ENCODE measurements around the gene NOXA1.

Gene NOXA1

GRCh38 chr9:137396634-137397367, 26.4 kb upstream of the NOXA1 start:
- TF ChIP-seq MAX (IDR thresholded peaks at IDR 0.05; ENCODE audit: low read depth, low read length) (no peak), POLR2A (IDR thresholded peaks at IDR 0.05; ENCODE audit: extremely low read depth, insufficient read length) (no peak), MYC (IDR thresholded peaks at IDR 0.05; ENCODE audit: low read depth, low read length) (no peak), CTCF (IDR thresholded peaks at IDR 0.05; ENCODE audit: low read depth, low read length) (no peak)
- DNase-seq (ENCODE audit: low read depth), result no peak
- no peak overlapping the region for H3K4me3 ChIP-seq (ENCODE audit: low read depth, low read length)

DNA sequence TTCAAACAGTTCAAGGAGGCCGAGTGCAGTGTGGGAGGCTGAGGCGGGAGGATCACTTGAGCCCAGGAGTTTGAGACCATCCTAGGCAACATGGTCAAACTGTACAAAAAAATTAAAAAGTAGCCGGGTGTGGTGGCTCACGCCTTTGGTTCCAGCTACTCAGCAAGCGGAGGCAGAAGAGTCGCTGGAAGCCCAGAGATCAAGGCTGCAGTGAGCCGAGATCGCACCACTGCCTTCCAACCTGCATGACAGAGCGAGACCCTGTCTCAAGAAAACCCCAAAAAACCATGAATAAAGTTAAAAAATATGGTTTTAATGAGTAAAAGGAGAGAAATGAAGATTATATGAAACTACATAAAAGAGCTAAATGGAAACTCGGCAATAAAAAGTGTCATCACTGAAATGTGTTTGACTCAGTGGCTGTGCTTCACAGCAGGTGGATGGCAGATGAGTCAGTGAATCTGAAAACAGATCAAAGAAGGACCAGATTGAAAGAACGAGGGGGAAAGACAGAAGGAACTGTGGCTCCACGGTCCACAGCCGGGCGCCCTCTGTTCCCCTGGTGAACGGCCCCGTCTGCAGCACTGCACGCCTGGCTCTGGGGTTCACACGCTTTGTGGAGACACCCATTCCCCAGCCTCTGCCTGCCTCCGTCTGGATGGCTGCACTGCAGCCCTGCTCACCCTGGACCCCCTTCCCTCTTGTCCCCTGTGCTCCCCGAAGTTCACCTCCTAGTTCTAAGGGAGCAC, 25.3 kb upstream of the NOXA1 start:
- TF ChIP-seq MYC (IDR thresholded peaks at IDR 0.05; ENCODE audit: low read depth, low read length) (no peak), POLR2A (IDR thresholded peaks at IDR 0.05; ENCODE audit: extremely low read depth, insufficient read length) (no peak), MAX (IDR thresholded peaks at IDR 0.05; ENCODE audit: low read depth, low read length) (no peak), CTCF (IDR thresholded peaks at IDR 0.05; ENCODE audit: low read depth, low read length) (no peak)
- DNase-seq (ENCODE audit: low read depth), result no peak
- H3K4me3 ChIP-seq (ENCODE audit: low read depth, low read length), result no peak overlapping the region

GRCh38 chr9:137398561-137399468, 24.4 kb upstream of the NOXA1 start:
- TF ChIP-seq MAX (IDR thresholded peaks at IDR 0.05; ENCODE audit: low read depth, low read length), result no peak
- DNase-seq (ENCODE audit: low read depth), result no peak
- no peak overlapping the region for H3K4me3 ChIP-seq (ENCODE audit: low read depth, low read length)

DNA sequence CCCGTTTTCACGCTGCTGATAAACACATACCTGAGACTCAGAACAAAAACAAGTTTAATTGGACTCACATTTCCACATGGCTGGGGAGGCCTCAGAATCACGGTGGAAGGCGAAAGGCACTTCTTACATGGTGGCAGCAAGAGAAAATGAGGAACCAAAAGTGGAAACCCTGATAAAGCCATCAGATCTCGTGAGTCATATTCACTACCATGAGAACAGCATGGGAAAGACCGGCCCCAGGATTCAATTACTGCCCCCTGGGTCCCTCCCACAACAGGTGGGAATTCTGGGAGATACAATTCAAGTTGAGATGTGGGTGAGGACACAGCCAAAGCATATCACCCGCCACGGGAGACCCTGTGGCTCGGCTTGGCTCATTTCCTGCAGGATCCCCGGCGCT, 20.4 kb upstream of the NOXA1 start:
- DNase-seq (ENCODE audit: low read depth), result peak; percentile 41
- TF ChIP-seq POLR2A (IDR thresholded peaks at IDR 0.05; ENCODE audit: extremely low read depth, insufficient read length), result no peak
- no peak for TF ChIP-seq MYC (IDR thresholded peaks at IDR 0.05; ENCODE audit: low read depth, low read length)
- TF ChIP-seq CTCF (IDR thresholded peaks at IDR 0.05; ENCODE audit: low read depth, low read length), result no peak
- no peak for TF ChIP-seq MAX (IDR thresholded peaks at IDR 0.05; ENCODE audit: low read depth, low read length)
- no peak overlapping the region for H3K4me3 ChIP-seq (ENCODE audit: low read depth, low read length)

GRCh38 chr9:137403269-137403668, 19.9 kb upstream of the NOXA1 start:
- no peak for TF ChIP-seq POLR2A (IDR thresholded peaks at IDR 0.05; ENCODE audit: extremely low read depth, insufficient read length)
- no peak for TF ChIP-seq MAX (IDR thresholded peaks at IDR 0.05; ENCODE audit: low read depth, low read length)
- no peak for TF ChIP-seq CTCF (IDR thresholded peaks at IDR 0.05; ENCODE audit: low read depth, low read length)
- no peak for TF ChIP-seq MYC (IDR thresholded peaks at IDR 0.05; ENCODE audit: low read depth, low read length)
- no peak for DNase-seq (ENCODE audit: low read depth)
- no peak overlapping the region for H3K4me3 ChIP-seq (ENCODE audit: low read depth, low read length)
